ENCODE measurements around the gene CTNS. TPM values are rescaled to one million over a fixed set of nuclear protein-coding genes. Genes with fewer than 3 reads are reported as not detected.

Gene CTNS
- total and polyA plus RNA-seq, 2 experiments from 2014 or later, result 26.0 to 28.1 TPM

DNA sequence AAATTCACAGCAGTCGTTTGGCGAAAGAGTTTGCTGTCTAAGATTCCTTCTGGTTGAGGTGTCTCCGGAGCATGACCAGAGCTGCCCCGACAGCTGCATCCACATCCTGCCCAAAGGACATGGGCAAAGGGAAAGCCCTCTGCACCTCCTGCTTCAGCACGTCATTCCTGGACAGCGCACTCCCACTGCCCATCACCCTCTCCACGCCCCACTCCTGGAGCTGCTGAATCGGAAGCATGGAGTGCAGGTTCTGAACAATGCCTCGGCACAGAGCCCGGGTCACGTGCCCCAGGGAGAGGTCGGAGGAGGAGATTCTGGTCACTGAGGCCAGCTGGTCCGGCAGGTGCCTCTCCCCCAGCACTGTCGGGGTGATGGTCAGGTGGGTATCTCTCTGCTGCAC lies 26.0 kb upstream of the CTNS start:
- no peak overlapping the region for H2AFZ ChIP-seq
- H3K4me2 ChIP-seq, result no peak overlapping the region
- H3K27ac ChIP-seq, result no peak overlapping the region
- no peak for DNase-seq (ENCODE audit: low spot score)
- H3K4me3 ChIP-seq, result no peak overlapping the region
- no peaks in the 10 kb centered on the region for H3K9me2 ChIP-seq (replicated peaks; ENCODE audit: insufficient read depth)
- H4K20me1 ChIP-seq (ENCODE audit: insufficient read depth, poor library complexity, severe bottlenecking), result peaks cover 5% of the 10 kb centered on the region
- no peaks in the 10 kb centered on the region for H3K4me1 ChIP-seq (ENCODE audit: insufficient read depth)
- H3K36me3 ChIP-seq (replicated peaks; ENCODE audit: insufficient read depth, low read depth), result no peaks in the 10 kb centered on the region
- no peaks in the 10 kb centered on the region for H3K9me3 ChIP-seq (ENCODE audit: low read depth)
- no peaks in the 10 kb centered on the region for H3K79me2 ChIP-seq
- WGBS (ENCODE audit: low lambda C conversion rate, missing lambda C conversion rate), result 95% methylated on average over 14 of the region's 14 CpGs
- H3K27me3 ChIP-seq, result no peaks in the 10 kb centered on the region
- TF ChIP-seq, protein P1, sequence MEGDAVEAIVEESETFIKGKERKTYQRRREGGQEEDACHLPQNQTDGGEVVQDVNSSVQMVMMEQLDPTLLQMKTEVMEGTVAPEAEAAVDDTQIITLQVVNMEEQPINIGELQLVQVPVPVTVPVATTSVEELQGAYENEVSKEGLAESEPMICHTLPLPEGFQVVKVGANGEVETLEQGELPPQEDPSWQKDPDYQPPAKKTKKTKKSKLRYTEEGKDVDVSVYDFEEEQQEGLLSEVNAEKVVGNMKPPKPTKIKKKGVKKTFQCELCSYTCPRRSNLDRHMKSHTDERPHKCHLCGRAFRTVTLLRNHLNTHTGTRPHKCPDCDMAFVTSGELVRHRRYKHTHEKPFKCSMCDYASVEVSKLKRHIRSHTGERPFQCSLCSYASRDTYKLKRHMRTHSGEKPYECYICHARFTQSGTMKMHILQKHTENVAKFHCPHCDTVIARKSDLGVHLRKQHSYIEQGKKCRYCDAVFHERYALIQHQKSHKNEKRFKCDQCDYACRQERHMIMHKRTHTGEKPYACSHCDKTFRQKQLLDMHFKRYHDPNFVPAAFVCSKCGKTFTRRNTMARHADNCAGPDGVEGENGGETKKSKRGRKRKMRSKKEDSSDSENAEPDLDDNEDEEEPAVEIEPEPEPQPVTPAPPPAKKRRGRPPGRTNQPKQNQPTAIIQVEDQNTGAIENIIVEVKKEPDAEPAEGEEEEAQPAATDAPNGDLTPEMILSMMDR (IDR thresholded peaks at IDR 0.05; ENCODE audit: poor library complexity), result no peak
- TF ChIP-seq EZH2 (IDR thresholded peaks at IDR 0.05; ENCODE audit: borderline replicate concordance) (no peak), EZH2phosphoT487 (IDR thresholded peaks at IDR 0.05; ENCODE audit: low read depth, severe bottlenecking, unreplicated experiment) (no peak)

DNA sequence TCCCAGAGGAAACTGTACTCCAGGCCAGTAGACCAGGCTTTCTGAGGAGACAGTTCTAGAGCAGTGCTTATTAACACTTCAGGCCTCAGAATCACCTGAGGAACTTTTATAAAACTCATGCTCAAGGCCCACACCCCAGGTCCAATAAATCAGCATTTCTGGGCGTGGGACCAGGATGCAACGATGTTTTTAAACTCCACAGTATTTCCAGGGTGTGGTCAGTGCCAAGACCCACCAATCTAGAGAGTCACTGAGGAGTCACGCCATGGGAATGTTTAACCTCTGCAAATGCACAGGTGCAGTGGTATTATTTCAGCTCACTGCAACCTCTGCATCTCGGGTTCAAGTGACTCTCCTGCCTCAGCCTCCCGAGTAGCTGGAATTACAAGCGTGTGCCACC lies 23.4 kb upstream of the CTNS start:
- H3K9me3 ChIP-seq (ENCODE audit: low read depth), result no peaks in the 10 kb centered on the region
- DNase-seq (ENCODE audit: low spot score), result no peak
- H3K4me1 ChIP-seq (ENCODE audit: insufficient read depth), result no peaks in the 10 kb centered on the region
- no peaks in the 10 kb centered on the region for H3K79me2 ChIP-seq
- no peak overlapping the region for H2AFZ ChIP-seq
- peaks cover 5% of the 10 kb centered on the region for H4K20me1 ChIP-seq (ENCODE audit: insufficient read depth, poor library complexity, severe bottlenecking)
- TF ChIP-seq EZH2 (IDR thresholded peaks at IDR 0.05; ENCODE audit: borderline replicate concordance) (no peak), EZH2phosphoT487 (IDR thresholded peaks at IDR 0.05; ENCODE audit: low read depth, severe bottlenecking, unreplicated experiment) (no peak)
- TF ChIP-seq, protein P1 (IDR thresholded peaks at IDR 0.05; ENCODE audit: poor library complexity), result no peak
- no peaks in the 10 kb centered on the region for H3K36me3 ChIP-seq (replicated peaks; ENCODE audit: insufficient read depth, low read depth)
- no peak overlapping the region for H3K4me2 ChIP-seq
- no peak overlapping the region for H3K27ac ChIP-seq
- no peaks in the 10 kb centered on the region for H3K9me2 ChIP-seq (replicated peaks; ENCODE audit: insufficient read depth)
- 96% methylated on average over 6 of the region's 6 CpGs for WGBS (ENCODE audit: low lambda C conversion rate, missing lambda C conversion rate)
- H3K4me3 ChIP-seq, result no peak overlapping the region
- H3K27me3 ChIP-seq, result no peaks in the 10 kb centered on the region

DNA sequence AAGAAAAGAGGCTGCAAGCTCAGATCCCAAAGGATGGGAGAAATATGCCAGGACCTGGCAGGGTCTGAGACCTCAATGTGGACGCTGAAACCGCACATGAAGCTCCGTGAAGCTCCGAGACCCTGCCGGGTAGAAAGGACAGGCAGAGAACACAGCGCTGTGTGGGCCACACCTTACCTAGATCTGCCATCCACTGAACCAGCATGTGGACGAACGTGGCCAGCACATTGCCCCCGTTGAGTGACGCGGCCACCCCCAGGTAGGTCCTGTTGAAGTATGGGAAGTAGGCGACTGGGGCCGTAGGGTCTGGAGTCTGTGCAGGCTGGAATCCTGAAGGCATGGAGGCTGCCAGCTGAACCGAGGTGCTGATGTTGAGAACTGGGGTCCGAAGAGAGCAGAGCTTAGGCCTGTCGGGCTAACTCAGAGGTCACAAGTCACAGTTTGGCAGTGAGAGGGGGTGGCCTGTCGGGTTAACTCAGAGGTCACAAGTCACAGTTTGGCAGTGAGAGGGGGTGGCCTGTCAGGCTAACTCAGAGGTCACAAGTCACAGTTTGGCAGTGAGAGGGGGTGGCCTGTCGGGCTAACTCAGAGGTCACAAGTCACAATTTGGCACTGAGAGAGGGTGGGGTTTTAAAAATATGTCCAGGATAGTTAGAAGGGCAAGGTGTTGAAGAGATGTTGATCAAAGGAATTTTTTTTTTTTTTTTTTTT lies 21.2 kb upstream of the CTNS start:
- no peaks in the 10 kb centered on the region for H3K36me3 ChIP-seq (replicated peaks; ENCODE audit: insufficient read depth, low read depth)
- H3K4me1 ChIP-seq (ENCODE audit: insufficient read depth), result no peaks in the 10 kb centered on the region
- no peak overlapping the region for H2AFZ ChIP-seq
- H4K20me1 ChIP-seq (ENCODE audit: insufficient read depth, poor library complexity, severe bottlenecking), result no peaks in the 10 kb centered on the region
- no peaks in the 10 kb centered on the region for H3K79me2 ChIP-seq
- no peak overlapping the region for H3K4me3 ChIP-seq
- no peaks in the 10 kb centered on the region for H3K9me2 ChIP-seq (replicated peaks; ENCODE audit: insufficient read depth)
- no peak for DNase-seq (ENCODE audit: low spot score)
- WGBS (ENCODE audit: low lambda C conversion rate, missing lambda C conversion rate), result 95% methylated on average over 17 of the region's 18 CpGs
- TF ChIP-seq EZH2 (IDR thresholded peaks at IDR 0.05; ENCODE audit: borderline replicate concordance) (no peak), EZH2phosphoT487 (IDR thresholded peaks at IDR 0.05; ENCODE audit: low read depth, severe bottlenecking, unreplicated experiment) (no peak)
- TF ChIP-seq, protein P1 (IDR thresholded peaks at IDR 0.05; ENCODE audit: poor library complexity), result no peak
- H3K27me3 ChIP-seq, result no peaks in the 10 kb centered on the region
- H3K4me2 ChIP-seq, result no peak overlapping the region
- no peaks in the 10 kb centered on the region for H3K9me3 ChIP-seq (ENCODE audit: low read depth)
- H3K27ac ChIP-seq, result no peak overlapping the region
